NAMALWA (cell line): ENCODE data around the gene ACTR5.
A peak's percentile ranks its signal among the peaks of the same experiment; 100 is the strongest.

Source experiments
- DNase-seq: peaks from one replicate; pipeline ENCODE4 v3.0.0-alpha.2; 2015; ENCODE audit warnings: low spot score

Gene ACTR5

GRCh38 chr20:38748097-38748860, at the start of gene ACTR5:
Gene ACTR5 (plus strand): TSS chr20:38748460. CDS start chr20:38748479, 19 bp downstream.
- DNase-seq: peak; percentile 93

- no peak for DNase-seq
These were observed 49.7 kb upstream of the ACTR5 start for GRCh38 chr20:38698541-38698940.

GRCh38 chr20:38700141-38700540, 48.1 kb upstream of the ACTR5 start:
- no peak for DNase-seq

- DNase-seq: no peak
These were observed 47.3 kb upstream of the ACTR5 start for GRCh38 chr20:38700926-38701325.

- DNase-seq: no peak
These were observed 44.7 kb upstream of the ACTR5 start for GRCh38 chr20:38703526-38703925.

DNA sequence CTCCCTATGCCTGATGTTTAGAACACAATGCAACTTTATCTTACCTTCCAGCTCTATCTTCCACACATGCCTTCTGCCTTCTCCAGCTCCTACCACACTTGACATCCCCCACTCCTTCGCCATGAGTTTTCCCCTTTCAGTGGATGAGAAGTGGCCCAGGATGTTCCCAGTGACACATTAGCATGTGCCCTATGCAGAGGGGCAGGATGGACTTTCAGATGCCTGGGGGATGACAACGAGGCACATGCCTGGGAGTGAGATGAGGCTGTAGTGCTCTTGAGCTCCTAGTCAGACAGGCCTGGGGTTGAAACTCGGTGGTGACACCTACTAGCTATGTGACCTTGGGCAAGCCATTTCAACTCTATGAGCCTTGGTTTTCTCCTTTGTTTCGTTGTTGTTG, 44.1 kb upstream of the ACTR5 start:
- no peak for DNase-seq

GRCh38 chr20:38706509-38706908, 41.8 kb upstream of the ACTR5 start:
- no peak for DNase-seq

DNA sequence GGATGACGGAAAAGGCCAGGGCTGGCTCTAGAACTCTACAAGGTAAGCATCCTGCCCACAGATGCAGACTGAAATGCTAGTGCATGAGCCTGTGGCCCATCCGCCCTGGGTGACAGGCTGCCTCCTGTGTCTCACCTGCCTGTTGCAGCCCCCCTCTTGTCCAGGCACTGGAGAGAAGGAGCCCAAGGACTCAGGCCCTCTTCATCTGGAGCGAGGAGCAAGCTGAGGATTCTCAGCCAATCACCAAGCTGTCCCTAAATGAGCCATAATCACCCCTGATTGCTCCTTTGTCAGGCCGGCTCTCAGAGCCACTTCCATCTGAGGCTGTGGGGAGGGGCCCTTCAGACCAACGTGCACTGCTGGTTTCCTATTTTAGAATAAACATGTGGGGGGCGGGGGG, 34.0 kb upstream of the ACTR5 start:
- no peak for DNase-seq

GRCh38 chr20:38715646-38716045, 32.6 kb upstream of the ACTR5 start:
- no peak for DNase-seq

GRCh38 chr20:38722683-38723016, 25.6 kb upstream of the ACTR5 start:
- no peak for DNase-seq

GRCh38 chr20:38723017-38723847, 25.0 kb upstream of the ACTR5 start:
- no peak for DNase-seq

- DNase-seq: no peak
These were observed 24.2 kb upstream of the ACTR5 start, which contains the start of gene SLC32A1 for GRCh38 chr20:38723848-38724625. Gene SLC32A1 (plus strand): TSS chr20:38724486. CDS start chr20:38724725, 239 bp downstream.

- DNase-seq: no peak
These were observed 23.6 kb upstream of the ACTR5 start for GRCh38 chr20:38724626-38725147.

DNA sequence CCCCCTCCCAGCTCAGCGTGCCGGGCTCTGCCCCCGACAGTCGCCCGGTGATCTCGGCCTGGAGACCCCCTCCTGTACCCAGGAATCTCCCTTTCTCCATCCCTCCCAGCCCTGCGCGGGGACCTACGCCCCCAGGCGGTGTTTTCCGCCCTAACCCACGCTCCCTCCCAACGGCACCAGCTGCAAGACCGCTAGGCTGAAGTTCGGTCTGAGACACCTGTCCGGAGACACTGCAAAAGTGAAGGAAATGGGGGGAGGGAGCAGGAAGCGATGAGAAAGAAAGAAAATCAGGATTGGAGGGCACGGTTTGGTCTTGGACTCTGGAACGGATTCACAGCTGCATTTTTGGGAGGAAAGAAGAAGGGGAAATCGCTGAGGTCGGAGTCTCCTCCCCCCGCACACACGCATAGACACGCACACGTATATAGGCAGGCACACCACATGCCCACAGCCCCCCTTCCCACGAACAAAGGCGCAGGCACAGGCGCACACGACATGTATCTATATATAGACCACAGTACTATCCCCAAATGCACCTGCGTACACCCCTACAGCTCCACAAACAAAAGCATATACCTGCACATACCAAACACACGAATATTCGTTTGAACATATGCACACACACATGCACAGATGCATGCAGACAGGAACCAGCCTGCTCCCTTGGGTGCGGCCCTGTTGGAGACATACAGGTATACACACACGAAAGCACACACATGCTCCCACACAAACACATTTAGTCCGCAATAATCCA, 22.9 kb upstream of the ACTR5 start:
- DNase-seq: peak; percentile 30

GRCh38 chr20:38725931-38726803, 22.1 kb upstream of the ACTR5 start:
- peak; percentile 66 for DNase-seq

- peak; percentile 56 for DNase-seq
These were observed 21.3 kb upstream of the ACTR5 start for GRCh38 chr20:38726804-38727606.

GRCh38 chr20:38727607-38728190, 20.6 kb upstream of the ACTR5 start:
- no peak for DNase-seq

DNA sequence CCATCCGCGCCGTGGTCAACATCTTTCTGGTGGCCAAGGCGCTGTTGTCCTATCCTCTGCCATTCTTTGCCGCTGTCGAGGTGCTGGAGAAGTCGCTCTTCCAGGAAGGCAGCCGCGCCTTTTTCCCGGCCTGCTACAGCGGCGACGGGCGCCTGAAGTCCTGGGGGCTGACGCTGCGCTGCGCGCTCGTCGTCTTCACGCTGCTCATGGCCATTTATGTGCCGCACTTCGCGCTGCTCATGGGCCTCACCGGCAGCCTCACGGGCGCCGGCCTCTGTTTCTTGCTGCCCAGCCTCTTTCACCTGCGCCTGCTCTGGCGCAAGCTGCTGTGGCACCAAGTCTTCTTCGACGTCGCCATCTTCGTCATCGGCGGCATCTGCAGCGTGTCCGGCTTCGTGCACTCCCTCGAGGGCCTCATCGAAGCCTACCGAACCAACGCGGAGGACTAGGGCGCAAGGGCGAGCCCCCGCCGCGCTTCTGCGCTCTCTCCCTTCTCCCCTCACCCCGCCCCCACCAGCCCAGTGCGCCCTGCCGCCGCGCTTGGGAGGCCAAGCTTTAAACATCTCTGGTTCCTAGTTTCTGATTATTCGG, 20.0 kb upstream of the ACTR5 start:
- DNase-seq: no peak
